Epithelial cell of proximal tubule (primary cell): ENCODE measurements around the gene MAT2A. TPM values are rescaled to one million over a fixed set of nuclear protein-coding genes. Genes with fewer than 3 reads are reported as not detected.
A peak's percentile ranks its signal among the peaks of the same experiment; 100 is the strongest.

Experiments used
- DNase-seq: peaks from one replicate; pipeline ENCODE4 v3.0.0-alpha.2; 2011; ENCODE audit warnings: low read depth
- H3K4me3 ChIP-seq: 2 replicates; pipeline ENCODE4 v1.5.1; 2011; ENCODE audit warnings: low read depth, mild to moderate bottlenecking, low read length
- total RNA-seq: library from RNA; depleted of rRNA; stranded (reverse); fragments of >200 nt; gene quantifications from 2 replicates; pipeline ENCODE4 v1.2.3, GENCODE V29; 2015
- TF ChIP-seq, protein P1 (sequence below): conservative IDR thresholded peaks from 2 replicates; pipeline ENCODE4 v1.5.1; 2012; ENCODE audit warnings: low read depth, mild to moderate bottlenecking, low read length

Gene MAT2A
- total RNA-seq, 1 donor from 2014 or later, result 64.6 TPM

DNA sequence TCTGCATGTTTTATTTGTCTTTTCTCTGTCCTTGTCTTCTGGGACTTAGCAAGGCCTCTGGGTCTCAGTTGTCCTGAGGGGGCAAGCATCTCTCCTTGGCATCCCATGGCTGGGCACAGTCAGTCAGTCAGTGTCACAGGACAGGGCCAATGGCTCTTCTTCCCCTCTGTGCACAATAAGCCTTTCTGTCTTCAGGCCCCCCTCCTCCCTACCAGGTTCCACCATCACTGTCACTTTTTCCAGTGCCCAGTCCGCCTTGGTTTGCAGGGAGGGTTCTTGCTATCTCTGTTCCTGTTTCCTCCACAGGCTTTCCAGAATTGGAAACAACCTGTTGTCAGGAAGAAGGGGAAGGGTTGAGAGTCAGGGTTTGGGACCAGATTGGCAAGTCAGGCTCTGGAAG, 43.5 kb downstream of the MAT2A start:
- DNase-seq, result no peak
- TF ChIP-seq, protein P1, sequence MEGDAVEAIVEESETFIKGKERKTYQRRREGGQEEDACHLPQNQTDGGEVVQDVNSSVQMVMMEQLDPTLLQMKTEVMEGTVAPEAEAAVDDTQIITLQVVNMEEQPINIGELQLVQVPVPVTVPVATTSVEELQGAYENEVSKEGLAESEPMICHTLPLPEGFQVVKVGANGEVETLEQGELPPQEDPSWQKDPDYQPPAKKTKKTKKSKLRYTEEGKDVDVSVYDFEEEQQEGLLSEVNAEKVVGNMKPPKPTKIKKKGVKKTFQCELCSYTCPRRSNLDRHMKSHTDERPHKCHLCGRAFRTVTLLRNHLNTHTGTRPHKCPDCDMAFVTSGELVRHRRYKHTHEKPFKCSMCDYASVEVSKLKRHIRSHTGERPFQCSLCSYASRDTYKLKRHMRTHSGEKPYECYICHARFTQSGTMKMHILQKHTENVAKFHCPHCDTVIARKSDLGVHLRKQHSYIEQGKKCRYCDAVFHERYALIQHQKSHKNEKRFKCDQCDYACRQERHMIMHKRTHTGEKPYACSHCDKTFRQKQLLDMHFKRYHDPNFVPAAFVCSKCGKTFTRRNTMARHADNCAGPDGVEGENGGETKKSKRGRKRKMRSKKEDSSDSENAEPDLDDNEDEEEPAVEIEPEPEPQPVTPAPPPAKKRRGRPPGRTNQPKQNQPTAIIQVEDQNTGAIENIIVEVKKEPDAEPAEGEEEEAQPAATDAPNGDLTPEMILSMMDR, result no peak
- no peak overlapping the region for H3K4me3 ChIP-seq

DNA sequence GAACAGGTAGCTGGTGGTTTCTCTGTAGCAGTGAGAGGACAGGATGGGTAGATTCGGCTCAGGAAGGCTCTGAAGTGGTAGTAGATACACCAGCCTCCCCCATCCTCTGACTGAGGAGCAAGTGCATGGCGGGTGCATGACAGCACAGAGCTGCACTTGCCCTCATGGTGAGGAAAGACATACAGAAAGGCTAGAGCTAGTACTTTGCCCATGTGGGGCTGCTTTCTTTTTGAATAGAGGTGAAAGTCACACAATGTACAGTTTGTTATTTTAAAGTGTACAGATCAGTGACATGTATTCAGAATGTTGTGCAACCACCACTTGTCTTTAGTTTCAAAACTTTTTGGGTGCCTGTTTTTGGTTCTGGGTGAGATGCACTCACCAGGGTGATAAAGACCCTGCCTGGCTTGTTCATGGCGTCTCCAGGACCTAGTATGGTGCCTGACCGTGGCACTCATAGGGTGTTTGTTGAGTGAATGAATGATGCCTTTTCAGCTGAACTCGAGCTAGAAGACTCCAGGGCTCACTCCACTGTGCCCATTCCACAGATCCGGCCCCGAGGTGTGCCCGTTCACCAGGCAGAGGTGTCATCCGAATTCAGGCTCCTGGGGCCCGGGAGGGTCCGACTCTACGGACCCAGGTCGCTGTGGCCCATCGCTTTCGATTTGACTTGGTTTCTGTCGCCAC, 44.8 kb downstream of the MAT2A start:
- DNase-seq, result no peak
- H3K4me3 ChIP-seq, result peak overlapping the region; percentile 54
- TF ChIP-seq, protein P1, result no peak

DNA sequence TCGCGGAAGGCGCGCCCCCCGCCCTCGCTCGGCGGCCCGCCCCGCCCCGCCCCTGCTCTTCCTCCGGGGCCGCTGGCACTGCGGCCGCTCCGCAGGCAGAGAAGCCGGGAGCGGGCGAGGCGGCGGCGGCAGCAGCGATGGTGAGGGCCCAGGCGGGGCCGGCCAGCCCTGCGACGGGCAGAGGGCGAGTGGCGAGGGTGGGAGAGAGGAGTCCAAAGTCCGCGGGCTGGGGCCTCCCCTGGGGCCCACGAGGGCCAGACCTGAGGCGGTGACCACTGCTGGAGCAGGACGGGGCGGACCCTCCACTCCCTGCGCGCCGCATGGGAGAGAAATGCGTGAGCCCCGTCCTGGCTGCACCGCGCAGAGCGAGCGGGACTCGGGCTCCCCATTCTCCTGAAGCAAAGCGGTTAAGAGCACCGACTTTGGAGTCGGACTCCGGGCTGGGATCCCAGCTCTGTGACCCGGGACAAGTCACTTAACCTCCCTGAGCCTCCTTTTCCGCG, 45.4 kb downstream of the MAT2A start, which contains the start of gene VAMP5:
TSS of gene VAMP5 (plus strand) at position 78 of the 503 bp plus-strand sequence. CDS start at position 138, 60 bp downstream.
- peak within 1 kb of the TSS; percentile 54 for H3K4me3 ChIP-seq
- DNase-seq, result no peak
- TF ChIP-seq, protein P1, result no peak

DNA sequence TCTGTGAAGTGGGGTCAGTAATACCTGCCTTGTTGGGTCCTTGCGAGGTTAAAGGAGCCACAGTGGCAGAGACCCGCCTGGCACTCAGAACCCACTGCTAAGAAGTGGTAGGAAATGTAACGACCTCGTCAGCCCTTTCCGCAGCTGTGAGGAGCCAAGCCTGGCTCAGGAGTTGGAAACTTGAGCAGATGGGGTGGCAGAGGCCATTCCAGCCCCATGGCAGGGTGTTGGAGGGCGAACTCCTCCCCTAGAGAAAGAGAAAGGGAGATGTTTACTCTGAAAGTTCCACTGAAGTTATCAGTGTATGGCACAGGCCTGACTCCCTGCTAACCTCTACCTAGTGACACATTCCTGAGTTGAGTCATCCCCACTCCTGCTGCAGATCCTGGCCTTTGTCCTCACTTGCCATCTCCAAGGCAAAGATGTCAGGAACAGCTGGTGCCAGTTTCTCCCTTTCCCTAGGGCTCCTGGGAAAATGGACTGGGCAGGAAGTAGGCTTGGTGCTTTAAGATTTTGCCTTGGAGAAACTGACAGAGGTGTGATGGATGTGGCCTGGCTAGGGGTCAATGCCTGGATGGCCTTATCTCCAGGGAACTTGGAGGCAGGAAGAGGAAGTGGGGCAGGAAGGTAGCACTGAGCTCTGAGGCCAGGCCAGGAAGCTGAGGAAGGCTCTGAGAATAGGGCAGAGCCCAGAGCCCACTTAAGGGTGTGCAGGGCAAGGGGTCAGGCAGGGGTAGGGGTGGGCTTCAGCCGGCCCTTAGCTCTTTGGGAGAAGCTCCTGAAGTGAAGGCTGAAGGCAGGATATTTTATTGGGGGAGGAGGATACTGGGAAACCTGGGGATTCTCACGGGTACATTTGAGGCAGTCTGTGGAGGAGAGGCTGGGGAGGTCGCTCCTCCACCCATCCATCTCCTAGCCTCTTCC, 46.2 kb downstream of the MAT2A start:
- H3K4me3 ChIP-seq, result peak overlapping the region; percentile 54
- TF ChIP-seq, protein P1, result no peak
- no peak for DNase-seq

DNA sequence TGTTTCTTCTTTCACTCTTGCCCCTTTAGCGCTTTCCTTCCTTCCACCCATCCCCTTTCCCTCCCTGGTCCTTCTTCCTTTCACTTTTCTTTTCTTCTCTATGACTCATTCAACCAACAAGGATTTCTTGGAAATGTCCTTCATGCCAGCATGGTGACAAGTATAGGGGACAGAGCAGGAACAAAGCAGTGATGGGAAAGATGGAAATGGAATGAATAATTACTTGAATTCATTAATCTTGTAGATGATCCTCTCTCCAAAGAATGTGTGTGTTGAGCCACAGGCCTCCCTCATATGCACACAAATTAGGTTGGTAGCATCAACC, 46.8 kb downstream of the MAT2A start:
- DNase-seq, result no peak
- TF ChIP-seq, protein P1, result no peak
- H3K4me3 ChIP-seq, result no peak overlapping the region

DNA sequence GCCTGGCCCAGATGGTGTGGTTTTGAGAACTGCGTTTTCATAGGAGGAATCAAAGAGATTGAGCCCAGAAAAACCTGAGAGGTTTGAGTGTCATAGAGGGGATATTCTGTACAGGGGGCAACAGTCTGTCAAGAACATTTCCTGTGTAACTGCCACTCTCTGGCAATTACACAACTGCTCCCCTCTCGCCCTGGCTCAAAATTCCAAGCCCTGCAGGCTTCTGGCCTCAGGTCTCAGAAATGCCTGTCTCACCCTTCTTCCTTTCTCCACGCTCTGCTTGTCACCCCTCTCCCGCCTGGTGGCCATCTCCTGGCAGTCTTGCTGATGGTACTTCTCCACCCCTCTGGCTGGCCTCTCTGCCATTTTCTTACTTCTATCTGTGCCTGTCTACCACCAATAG, 49.3 kb downstream of the MAT2A start:
- no peak for DNase-seq
- TF ChIP-seq, protein P1, result no peak
- H3K4me3 ChIP-seq, result no peak overlapping the region
